ENCODE results near the gene RAB9A. TPM values are rescaled to one million over a fixed set of nuclear protein-coding genes. Genes with fewer than 3 reads are reported as not detected.

Gene RAB9A
- total RNA-seq, 2 experiments from 2014 or later, result 11.7 to 14.1 TPM

GRCh38 chrX:13698432-13698831 is 9.5 kb downstream of the RAB9A start:
- no peak for DNase-seq (ENCODE audit: low spot score)
- BruUV-seq (replicated peaks), result no TSS peak
- H3K4me2 ChIP-seq (ENCODE audit: low read length), result peak overlapping the region; percentile 70
- H2AFZ ChIP-seq (ENCODE audit: low read length), result no peak overlapping the region
- intact Hi-C loops (cut with micrococcal nuclease; ENCODE audit: unreplicated experiment), result loop anchor here (5.0 kb wide), 1 partner anchor 34 kb away; the partner anchor contains the start of genes OFD1 and TRAPPC2
- CTCF ChIA-PET (ENCODE audit: unreplicated experiment), result no interaction called here
- H3K9me3 ChIP-seq (ENCODE audit: low read length), result no peaks in the 10 kb centered on the region
- no peak overlapping the region for H3K27ac ChIP-seq (ENCODE audit: low read depth, low read length, poor library complexity, severe bottlenecking)
- no peak overlapping the region for H3K4me3 ChIP-seq (ENCODE audit: low read depth, low read length, poor library complexity, severe bottlenecking)
- POLR2A ChIA-PET, result interaction anchor here (0.7 to 5.1 kb wide), 10 partner anchors 9 to 43 kb away, joined by 3 to 43 read pairs (median 4); partner anchors contain the start of genes OFD1, RAB9A and TRAPPC2
- H4K20me1 ChIP-seq (ENCODE audit: insufficient read depth, low read length), result peaks cover 16% of the 10 kb centered on the region; the same call in 1 of the 2 replicates
- H3K4me1 ChIP-seq (ENCODE audit: insufficient read depth, low read length, poor library complexity, severe bottlenecking), result peaks cover 52% of the 10 kb centered on the region
- no peaks in the 10 kb centered on the region for H3K9me2 ChIP-seq (ENCODE audit: insufficient read depth, low read length)
- peaks cover 79% of the 10 kb centered on the region for H3K79me2 ChIP-seq (ENCODE audit: insufficient read depth, low read depth, low read length)
- TF ChIP-seq CTCF (conservative IDR thresholded peaks at IDR 0.05; ENCODE audit: low read length), result no peak
- TF ChIP-seq EZH2phosphoT487 (IDR thresholded peaks at IDR 0.05; ENCODE audit: borderline replicate concordance, low read depth, low read length), result no peak
- H3K36me3 ChIP-seq (ENCODE audit: insufficient read depth, low read length), result no peaks in the 10 kb centered on the region; the same call in 1 of the 2 replicates

- Histone ChIP-seq H3K4me3 (ENCODE audit: low read depth, low read length, poor library complexity, severe bottlenecking) (peak overlapping the region; percentile 16), H3K4me2 (ENCODE audit: low read length) (peak overlapping the region; percentile 70), H3K4me1 (ENCODE audit: insufficient read depth, low read length, poor library complexity, severe bottlenecking) (peaks cover 44% of the 10 kb centered on the region), H2AFZ (ENCODE audit: low read length) (no peak overlapping the region), H3K9me2 (ENCODE audit: insufficient read depth, low read length) (no peaks in the 10 kb centered on the region), H3K27ac (ENCODE audit: low read depth, low read length, poor library complexity, severe bottlenecking) (no peak overlapping the region), H3K79me2 (ENCODE audit: insufficient read depth, low read depth, low read length) (peaks cover 70% of the 10 kb centered on the region), H3K9me3 (ENCODE audit: low read length) (no peaks in the 10 kb centered on the region), H3K36me3 (ENCODE audit: insufficient read depth, low read length) (peaks cover 7% of the 10 kb centered on the region), H4K20me1 (ENCODE audit: insufficient read depth, low read length) (peaks cover 16% of the 10 kb centered on the region; the same call in 1 of the 2 replicates)
- DNase-seq (ENCODE audit: low spot score), result no peak
- no TSS peak for BruUV-seq (replicated peaks)
- intact Hi-C loops (cut with micrococcal nuclease; ENCODE audit: unreplicated experiment), result loop anchor here (5.0 kb wide), 1 partner anchor 33 kb away; the partner anchor contains the start of genes OFD1 and TRAPPC2
- TF ChIP-seq CTCF (conservative IDR thresholded peaks at IDR 0.05; ENCODE audit: low read length) (no peak), EZH2phosphoT487 (IDR thresholded peaks at IDR 0.05; ENCODE audit: borderline replicate concordance, low read depth, low read length) (no peak)
- ChIA-PET CTCF (ENCODE audit: unreplicated experiment) (interaction anchor here (0.9 kb wide), 1 partner anchor 35 kb away, joined by 3 read pairs; the partner anchor contains the start of genes OFD1 and TRAPPC2), POLR2A (interaction anchor here (0.6 to 5.1 kb wide), 11 partner anchors 12 to 743 kb away, joined by 3 to 43 read pairs (median 3); partner anchors contain the start of genes OFD1, RAB9A and TRAPPC2)
Observed at GRCh38 chrX:13699183-13699826, 10.4 kb downstream of the RAB9A start.

GRCh38 chrX:13700380-13700779 is 11.5 kb downstream of the RAB9A start:
- ChIA-PET CTCF (ENCODE audit: unreplicated experiment) (no interaction called here), POLR2A (no interaction called here)
- Histone ChIP-seq H3K9me2 (ENCODE audit: insufficient read depth, low read length) (no peaks in the 10 kb centered on the region), H3K4me3 (ENCODE audit: low read depth, low read length, poor library complexity, severe bottlenecking) (no peak overlapping the region), H3K4me1 (ENCODE audit: insufficient read depth, low read length, poor library complexity, severe bottlenecking) (peaks cover 34% of the 10 kb centered on the region), H3K36me3 (ENCODE audit: insufficient read depth, low read length) (peaks cover 10% of the 10 kb centered on the region), H3K27ac (ENCODE audit: low read depth, low read length, poor library complexity, severe bottlenecking) (no peak overlapping the region), H3K4me2 (ENCODE audit: low read length) (no peak overlapping the region), H3K79me2 (ENCODE audit: insufficient read depth, low read depth, low read length) (peaks cover 59% of the 10 kb centered on the region), H3K9me3 (ENCODE audit: low read length) (no peaks in the 10 kb centered on the region), H2AFZ (ENCODE audit: low read length) (no peak overlapping the region), H4K20me1 (ENCODE audit: insufficient read depth, low read length) (peaks cover 7% of the 10 kb centered on the region; the same call in 1 of the 2 replicates)
- no peak for DNase-seq (ENCODE audit: low spot score)
- no TSS peak for BruUV-seq (replicated peaks)
- intact Hi-C loops (cut with micrococcal nuclease; ENCODE audit: unreplicated experiment), result no loop called here
- TF ChIP-seq CTCF (conservative IDR thresholded peaks at IDR 0.05; ENCODE audit: low read length) (no peak), EZH2phosphoT487 (IDR thresholded peaks at IDR 0.05; ENCODE audit: borderline replicate concordance, low read depth, low read length) (no peak)

Measured in OCI-LY7 (cell line).